Stimulated activated CD4-positive, alpha-beta T cell treated with anti-CD3 and anti-CD28 coated beads, TNF-alpha, amount 100 ng/mL, for 48 hours (primary cell): ENCODE measurements around the gene EPN3.

Source experiments
- DNase-seq, 3 donors: peaks; one replicate each; pipeline ENCODE4 v3.0.0-alpha.2; 2020; ENCODE audit warnings: low read depth in 3 of 3

The EPN3 gene

DNA sequence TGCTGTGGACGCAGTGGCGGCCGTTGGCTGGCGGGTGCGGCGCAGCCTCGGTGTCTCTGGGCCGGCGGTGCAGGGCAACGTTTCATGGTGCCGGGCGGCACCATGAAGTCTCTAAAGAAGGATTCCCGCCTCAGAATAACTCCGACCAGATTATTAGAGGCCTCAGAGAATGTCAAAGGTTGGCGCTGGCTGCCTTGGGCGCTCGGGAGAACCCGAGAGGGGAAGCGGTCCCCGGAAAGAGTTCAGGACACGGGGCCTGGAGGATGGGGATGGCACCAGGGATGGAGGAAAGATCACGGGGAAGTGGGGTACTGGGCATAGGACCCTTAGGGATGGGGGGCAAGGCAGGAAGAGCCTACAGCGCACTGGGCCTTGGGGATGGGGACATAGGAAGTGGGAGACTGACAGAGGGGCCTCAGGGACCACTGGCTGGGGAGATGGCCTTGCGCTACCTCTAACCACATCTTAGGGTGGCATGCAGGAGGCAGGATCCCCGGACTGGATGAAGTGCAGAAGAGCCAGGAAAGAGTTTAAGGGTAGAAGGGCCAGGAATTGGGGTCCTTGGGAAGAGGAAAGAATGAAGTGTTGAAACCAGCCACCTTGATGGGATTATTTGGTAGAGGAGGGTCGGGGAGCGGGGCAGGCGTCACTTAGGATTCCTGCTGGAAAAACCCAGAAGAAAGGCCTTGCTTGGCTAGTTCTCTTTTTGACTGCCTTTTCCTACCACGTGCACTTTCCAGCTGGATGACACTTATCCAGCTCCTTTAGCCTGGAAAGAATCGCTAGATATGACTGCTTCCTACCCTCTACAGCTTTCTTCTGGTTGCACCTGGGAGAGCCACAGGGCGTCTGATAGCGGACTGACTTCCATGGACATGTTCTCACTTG lies 23.7 kb upstream of the EPN3 start:
- no peak for DNase-seq

DNA sequence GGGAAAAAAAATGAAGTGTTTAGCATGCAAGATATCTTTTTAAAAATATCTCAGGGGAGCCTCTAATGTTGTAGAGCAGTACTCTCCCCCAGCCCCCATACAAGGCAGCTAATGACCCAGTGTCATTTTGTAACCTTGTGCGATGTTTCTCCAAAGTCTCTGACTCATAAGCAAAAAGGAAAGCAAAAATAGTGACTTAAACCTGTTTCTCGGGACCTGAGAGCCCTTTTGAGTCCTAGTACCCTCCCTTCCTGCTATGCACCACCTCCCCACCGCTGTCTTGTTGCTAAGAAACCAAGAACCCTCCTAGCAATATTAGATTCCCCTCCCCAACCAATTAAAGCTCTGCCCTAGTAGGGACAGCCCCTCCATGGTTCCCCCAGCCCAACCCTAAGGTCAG lies 21.5 kb upstream of the EPN3 start:
- DNase-seq = peak in 2 of 3 donors; percentile 25 to 50

DNA sequence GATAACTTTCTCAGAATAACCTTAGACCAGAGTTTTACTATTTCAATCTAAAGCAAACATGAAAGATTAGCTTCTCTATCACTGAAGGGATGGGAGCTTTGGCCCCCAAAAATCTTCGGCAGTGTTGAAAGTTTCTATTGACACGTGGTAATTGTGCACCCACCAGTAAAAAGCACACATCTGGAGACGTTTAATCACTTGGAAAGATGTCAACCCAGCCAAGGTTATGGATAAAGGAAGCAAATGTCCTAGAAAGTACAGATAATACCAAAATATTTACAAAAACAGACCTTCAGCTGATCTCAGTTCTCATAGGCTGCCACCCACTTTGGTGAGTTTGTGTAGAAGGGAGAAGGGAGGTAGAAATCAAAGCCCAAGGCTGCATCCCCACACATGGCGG lies 19.0 kb upstream of the EPN3 start:
- DNase-seq = no peak

DNA sequence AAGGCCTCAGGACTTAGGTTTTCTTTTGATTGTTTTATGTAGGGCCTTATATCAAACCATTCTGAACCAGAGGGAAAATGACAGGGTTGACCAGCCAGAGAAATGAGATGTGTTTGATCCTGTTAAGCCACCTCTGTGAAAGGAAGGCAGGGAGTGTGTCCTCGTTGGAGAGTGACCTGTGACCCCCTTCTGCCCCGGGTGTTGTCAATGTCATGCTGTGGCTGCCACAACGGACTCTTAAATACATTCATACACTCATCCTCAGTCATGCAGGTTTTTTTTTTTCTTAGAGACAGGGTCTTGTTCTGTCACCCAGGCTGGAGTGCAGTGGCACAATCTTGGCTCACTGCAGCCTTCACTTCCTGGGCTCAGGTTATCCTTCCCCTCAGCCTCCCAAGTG lies 18.1 kb upstream of the EPN3 start:
- no peak for DNase-seq

- no peak for DNase-seq
These were observed 17.4 kb upstream of the EPN3 start for GRCh38 chr17:50514936-50515702.

DNA sequence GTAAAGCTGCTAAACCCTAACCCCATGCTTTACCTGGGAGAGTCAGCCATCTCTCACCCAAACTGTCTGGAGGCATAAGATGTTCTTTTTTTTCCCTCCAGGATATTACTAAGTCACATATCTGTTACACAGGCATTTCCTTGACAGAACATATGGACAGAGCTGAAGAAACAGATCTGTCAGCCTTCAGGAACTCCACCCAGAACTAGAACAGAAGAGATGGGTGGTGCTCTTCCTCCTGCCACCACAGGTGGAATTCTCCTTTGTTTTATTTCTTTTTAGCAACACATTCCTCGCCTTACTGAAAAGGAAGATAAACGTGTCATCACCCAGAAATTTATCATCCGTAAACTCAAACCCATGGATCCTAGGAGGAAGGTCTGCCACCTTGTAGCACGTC lies 15.5 kb upstream of the EPN3 start:
- DNase-seq = no peak

- DNase-seq = no peak
These were observed 14.8 kb upstream of the EPN3 start for GRCh38 chr17:50517504-50518383.

- no peak for DNase-seq
These were observed 14.0 kb upstream of the EPN3 start for GRCh38 chr17:50518384-50519023.

DNA sequence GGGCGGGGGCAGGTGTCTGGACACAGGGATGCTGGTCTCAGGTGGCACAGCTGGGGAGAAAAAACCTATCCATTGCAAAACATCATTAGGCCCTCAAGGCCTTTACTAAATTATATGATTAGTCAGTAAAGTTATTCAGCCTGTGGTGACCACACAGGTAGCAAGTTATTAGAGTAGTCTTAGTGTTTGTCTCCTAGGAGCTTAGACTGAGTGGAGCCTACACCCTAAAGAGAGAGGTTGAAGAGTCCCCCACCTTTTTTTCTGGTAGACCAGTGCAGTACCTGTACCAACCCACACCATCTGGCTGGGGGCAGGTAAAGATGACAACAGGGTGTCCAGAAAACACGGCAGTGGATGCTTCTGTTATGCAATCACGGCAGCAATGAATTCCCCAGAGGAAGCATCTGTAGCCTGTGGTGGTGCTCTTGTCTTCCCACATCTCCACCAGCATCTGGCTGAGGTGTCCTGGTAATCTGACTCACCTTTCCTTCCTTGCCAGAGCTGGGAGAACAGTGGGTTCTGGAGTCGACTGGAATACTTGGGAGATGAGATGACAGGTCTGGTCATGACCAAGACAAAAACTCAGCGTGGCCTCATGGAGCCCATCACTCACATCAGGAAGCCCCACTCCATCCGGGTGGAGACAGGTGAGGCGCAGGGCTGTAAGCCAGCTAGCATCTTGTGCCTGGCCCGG lies 13.2 kb upstream of the EPN3 start:
- DNase-seq = no peak

GRCh38 chr17:50520483-50520882 lies 12.1 kb upstream of the EPN3 start:
- DNase-seq = no peak

- no peak for DNase-seq
These were observed 11.0 kb upstream of the EPN3 start for GRCh38 chr17:50521514-50521913.

DNA sequence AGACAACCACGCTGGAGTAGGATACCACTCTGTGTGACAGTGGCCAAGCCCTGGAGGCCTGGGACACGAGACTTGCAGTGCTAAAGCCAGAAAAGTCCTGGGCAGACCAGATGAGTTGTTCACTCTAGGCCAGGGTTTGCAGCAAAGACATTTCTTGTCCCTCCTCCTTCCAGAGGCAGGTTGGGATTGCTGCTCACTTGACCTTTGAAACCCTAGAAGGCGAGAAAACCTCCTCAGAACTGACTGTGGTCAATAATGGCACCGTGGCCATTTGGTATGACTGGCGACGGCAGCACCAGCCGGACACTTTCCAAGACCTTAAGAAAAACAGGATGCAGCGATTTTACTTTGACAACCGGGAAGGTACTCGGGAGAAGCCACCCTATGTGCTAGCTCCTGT lies 9.8 kb upstream of the EPN3 start:
- DNase-seq = no peak

- no peak for DNase-seq
These were observed 9.3 kb upstream of the EPN3 start for GRCh38 chr17:50523208-50523607.

DNA sequence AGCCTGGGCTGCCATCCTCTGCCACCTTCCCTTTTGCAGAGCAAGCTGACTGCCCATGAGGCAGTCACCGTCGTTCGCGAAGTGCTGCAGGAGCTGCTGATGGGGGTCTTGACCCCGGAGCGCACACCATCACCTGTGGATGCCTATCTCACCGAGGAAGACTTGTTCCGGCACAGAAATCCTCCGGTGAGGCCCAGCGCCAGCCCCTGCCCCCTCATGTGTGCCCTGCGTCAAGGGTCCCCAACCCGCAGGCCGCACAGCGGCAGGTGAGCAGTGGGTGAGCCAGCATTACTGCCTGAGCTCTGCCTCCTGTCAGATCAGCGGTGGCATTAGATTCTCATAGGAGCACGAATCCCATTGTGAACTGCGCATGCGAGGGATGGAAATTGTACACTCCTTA lies 7.7 kb upstream of the EPN3 start:
- no peak for DNase-seq

DNA sequence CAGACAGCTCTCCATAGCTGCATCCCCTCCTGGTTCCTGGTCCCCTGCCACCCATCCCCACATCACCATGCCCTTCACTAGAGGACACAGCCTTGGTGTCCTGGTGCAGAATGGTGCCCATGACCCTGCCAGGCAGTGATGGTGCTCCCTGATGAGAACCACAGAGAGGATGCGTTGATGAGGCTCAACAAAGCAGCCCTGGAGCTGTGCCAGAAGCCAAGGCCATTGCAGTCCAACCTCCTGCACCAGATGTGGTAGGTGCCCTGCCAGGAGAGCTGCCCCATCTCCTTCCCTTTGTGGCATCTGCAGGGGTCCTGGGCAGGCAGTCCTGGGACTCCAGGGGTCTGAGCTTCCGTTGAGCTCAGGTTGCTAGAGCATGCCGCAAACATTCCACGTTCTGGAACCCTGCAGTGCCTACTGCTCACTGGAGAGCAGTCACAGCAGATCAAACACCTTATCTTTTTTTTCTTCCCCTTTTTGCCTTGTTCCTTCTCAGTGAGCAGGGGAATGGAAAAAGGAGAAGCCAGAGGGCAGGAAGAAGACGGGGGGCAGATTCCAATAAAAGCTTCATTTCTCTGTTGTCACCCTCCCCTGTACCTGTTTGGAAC lies 5.3 kb upstream of the EPN3 start:
- DNase-seq = no peak

GRCh38 chr17:50527949-50528474 lies 4.5 kb upstream of the EPN3 start:
- no peak for DNase-seq

DNA sequence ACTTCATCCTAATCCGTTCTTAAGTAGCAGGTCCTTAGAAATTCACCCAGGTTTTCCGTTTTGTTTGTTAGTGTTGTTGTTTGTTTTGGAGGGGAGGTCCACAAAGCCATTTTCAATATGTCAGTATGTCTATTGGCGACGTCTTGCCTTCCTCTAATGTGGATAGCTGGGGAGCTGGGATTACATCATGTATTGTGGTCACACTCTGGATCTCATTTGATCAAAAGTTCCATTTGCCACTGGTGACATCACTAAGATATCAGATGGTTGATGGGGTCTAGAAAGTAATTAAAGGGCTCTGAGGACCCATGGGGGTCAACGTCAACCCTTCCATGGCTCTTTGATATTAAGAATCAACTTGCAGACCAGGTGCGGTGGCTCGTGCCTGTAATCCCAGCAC lies 2.7 kb upstream of the EPN3 start:
- no peak for DNase-seq

DNA sequence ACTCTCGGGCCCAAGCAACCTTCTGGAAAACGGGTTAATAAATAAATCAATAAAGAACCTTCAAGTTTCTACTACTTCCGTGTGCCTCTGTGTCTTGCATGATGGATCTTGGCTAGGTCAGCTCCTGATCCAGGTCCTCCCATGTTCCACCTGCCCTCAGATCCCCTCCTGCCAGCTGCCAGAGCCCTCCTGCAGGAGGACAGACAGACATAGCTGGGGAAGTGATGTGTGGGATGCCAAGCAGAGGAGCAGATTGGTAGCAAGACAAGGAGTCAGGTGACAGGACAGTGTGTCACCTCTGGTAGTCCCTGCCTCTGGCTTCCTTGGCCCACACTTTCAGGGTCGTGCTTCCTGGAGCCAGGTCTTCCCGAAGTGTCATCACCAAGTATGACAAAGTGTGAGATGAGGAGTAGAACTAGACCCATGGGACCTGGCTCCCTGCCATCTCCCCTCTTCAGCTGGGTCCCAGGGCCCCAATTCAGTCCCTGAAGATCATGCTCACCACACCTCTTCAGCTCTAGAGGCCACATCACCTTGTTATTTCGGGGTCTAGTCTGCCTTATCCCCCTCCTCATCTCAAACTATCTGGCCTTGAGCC lies 1.0 kb upstream of the EPN3 start:
- no peak for DNase-seq

DNA sequence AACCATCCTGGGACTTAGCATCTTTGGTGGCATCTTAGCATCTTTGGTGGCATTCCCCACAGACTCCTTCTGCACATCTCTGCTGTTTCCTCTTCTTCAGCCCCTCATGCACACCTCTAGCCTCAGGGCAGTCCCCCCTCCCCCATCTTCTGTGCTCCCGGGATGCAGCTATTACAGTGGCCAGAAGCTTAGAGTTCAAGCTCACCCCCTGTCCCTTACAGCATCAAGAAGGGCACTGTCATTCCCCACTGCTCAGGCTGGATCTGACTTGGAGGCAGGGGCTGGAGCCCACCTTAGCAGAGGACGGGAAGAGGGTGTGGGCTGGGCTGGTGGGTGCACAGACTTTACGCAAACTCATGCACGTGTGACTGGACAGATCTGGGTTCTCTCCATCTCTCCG lies 650 bp downstream of the EPN3 start:
- no peak for DNase-seq

DNA sequence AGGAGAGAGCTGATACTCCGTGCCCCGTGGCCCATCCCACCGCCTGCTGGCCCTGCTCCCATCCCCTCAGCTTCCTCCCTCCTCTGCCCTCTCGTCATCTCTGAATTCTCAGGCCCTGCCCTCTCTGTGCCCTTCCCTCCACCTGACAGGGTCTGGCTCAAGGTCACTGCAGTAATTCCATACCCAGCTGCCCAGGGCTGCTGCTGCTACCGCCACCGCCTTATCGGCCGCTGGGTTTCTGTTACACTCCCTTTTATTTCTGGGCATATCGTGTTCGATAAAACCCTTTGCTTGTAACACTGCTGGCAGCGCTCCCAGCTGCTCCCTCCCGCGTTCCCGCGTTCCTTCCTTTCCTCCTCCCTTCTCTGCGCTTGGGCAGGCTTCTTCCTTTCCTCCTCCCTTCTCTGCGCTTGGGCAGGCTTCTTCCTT lies 1.2 kb downstream of the EPN3 start:
- DNase-seq = no peak
